Forelimb muscle (tissue), 1 donor: ENCODE results near the gene LRWD1. TPM values are rescaled to one million over a fixed set of nuclear protein-coding genes. Genes with fewer than 3 reads are reported as not detected.
"Not testable (repeated sequence)": the region's sequence is repeated elsewhere in the genome, so short reads cannot be mapped to it uniquely, and the experiment has no call there.

ENCODE experiments used
- DNase-seq: peaks from one replicate; pipeline ENCODE4 v3.0.0-alpha.2; 2013; ENCODE audit warnings: low read depth
- polyA plus RNA-seq: library from polyadenylated mRNA; unstranded; fragments of 120-200 nt; gene quantifications from one replicate; pipeline ENCODE4 v1.2.1, GENCODE V29; 2013; ENCODE audit not compliant: insufficient read length

Gene LRWD1
- polyA plus RNA-seq, 1 donor = 10.2 TPM

DNA sequence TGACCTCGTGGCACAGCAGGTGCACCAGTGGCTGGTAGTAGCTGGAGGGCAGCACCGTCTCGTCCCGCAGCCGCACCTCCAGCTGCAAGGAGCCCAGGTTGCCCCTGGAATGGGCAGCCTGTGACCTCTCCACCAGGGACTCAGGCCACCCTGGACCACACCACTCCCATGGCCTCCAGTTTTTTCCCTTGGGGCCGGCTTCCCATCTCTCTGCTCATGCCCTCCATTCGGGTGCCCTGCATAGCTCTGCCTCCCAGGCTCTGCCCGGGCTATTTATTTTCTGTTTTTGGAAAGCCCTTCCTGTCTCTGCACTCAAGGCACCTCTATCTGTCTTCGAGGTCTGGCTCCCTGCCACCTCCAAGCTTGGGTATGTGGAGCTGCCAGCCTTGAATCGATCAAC lies 32.1 kb downstream of the LRWD1 start:
- not testable (repeated sequence) for DNase-seq

- DNase-seq = not testable (repeated sequence)
These were observed 32.5 kb downstream of the LRWD1 start for GRCh38 chr7:102497308-102497707.

GRCh38 chr7:102498321-102498720 lies 33.5 kb downstream of the LRWD1 start:
- DNase-seq = not testable (repeated sequence)

- not testable (repeated sequence) for DNase-seq
These were observed 38.4 kb downstream of the LRWD1 start for GRCh38 chr7:102503141-102503540.

DNA sequence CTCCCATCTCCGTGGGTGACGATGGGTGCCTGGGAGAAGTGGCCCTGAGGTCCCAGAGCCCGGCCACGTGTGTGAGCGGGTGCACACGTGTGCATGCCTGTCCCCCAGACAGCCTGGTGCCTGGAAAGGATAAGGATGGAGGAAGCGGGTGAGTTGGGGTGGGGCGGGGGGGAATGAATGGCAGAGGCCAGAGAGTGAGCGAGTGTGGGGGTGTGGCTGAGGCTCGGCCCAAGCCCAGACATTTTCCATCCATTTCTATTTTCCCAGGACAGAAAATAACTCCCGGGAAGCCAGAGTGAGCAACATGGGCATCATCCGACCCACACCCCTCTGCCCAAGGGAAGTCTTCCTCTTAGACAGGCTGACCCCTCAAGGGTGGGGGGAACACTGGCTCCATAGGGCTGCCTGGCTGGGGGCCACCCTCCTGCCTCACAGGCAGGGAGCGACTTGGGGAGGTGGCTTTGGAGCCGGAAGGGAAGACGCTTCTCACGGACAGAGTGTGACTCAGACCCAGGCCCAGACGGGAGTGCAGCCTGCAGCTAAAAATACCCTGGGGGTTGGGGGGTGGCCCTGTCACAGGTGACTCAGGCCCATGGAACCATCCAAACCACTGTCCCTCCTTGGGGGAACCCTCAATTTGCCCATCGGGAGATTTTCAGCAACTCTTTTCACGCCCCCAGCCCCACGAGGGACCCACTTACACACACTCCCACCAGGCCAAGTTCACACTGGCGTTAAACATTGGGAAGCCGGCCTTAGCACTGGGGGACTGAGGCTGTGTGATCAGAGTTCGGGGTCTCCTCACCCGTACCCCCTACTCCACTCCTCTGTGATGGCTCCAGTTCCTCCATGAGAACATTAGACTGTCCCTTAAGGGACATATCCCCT lies 40.8 kb downstream of the LRWD1 start:
- not testable (repeated sequence) for DNase-seq

DNA sequence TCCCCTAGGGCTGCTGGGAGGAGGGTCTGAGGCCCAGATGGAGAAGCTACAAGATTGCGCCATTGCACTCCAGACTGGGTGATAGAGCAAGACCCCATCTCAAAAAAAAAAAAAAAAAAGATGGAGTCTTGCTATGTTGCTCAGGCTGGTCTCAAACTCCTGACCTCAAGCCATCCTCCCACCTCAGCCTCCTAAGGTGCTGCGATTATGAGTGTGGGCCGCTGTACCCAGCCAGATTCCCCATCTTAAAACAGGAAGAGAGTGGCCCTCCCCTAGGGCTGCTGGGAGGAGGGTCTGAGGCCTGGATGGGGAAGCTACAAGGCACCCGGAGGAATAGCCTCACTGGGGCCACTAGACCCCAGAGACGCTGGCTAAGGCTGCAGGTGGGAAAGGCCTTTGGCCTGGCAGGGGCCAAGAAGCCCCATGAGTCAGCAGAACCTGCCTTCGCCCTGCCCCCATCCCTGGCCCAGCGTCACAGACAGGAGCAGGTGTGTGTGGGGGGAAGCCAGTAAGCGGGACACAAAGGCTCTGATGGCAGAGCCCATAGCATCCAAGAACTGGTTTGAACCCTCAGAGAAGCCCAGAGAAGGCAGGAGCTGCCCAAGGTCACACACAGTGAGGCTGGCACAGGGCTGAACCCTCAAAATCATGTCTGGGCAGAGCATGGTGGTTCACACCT lies 42.8 kb downstream of the LRWD1 start:
- DNase-seq = not testable (repeated sequence)

GRCh38 chr7:102510575-102510974 lies 45.8 kb downstream of the LRWD1 start:
- not testable (repeated sequence) for DNase-seq

DNA sequence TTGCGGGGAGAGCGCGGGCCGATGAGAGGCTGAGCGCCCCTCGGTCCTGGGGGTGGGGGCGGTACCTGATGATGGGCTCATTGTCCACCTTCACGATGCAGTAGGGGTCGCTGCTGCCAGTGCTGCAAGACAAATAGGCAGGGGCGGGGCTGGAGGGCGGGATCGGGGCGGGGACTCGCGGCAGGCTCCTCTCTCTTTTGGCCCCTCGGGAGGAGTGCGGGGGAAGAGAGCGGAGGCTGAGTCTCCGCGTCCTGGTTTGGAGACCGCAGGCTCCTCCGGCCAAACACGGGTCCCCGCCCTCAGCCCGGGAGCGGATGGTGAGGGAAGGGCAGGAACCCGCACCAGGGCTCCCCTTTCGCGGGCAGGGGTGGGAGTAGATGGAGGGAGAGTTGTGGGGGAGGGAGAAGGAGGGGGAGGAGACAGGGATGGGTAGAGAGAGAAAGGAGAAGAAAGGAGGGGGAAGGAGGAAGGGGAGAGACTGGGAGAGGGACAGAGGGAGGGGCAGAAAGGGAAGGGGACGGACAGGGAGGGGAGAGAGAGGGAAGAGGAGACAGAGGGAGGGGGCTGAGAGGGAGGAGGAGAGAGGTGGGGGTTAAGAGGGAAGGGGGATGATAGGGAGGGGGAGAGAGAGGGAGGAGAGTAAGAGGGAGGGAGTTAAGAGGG lies 47.2 kb downstream of the LRWD1 start:
- DNase-seq = not testable (repeated sequence)

GRCh38 chr7:102512642-102513221 lies 47.9 kb downstream of the LRWD1 start:
- peak; percentile 92 for DNase-seq

GRCh38 chr7:102514881-102515721 lies 50.3 kb downstream of the LRWD1 start:
- not testable (repeated sequence) for DNase-seq

DNA sequence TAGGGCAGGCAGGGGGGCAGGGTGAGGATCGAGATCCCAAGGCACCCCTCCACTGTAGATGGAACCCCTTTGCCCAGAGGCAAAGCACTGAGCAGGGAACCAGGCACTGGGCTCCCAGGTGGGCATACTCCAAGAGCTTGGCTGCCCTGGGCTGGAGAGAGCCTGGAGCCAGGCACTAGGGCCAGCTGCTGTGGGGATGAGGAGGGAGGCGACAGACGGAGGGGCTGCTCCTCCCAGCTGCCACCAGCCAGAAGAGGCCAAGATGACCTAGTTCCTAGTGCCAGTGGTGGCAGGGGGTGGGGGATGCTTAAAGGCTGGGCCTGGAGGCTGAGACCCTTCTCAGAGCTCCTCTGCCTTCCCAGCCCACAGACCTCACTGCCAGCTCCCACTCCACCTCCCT lies 51.1 kb downstream of the LRWD1 start:
- DNase-seq = not testable (repeated sequence)

GRCh38 chr7:102516951-102517350 lies 52.2 kb downstream of the LRWD1 start:
- DNase-seq = not testable (repeated sequence)

DNA sequence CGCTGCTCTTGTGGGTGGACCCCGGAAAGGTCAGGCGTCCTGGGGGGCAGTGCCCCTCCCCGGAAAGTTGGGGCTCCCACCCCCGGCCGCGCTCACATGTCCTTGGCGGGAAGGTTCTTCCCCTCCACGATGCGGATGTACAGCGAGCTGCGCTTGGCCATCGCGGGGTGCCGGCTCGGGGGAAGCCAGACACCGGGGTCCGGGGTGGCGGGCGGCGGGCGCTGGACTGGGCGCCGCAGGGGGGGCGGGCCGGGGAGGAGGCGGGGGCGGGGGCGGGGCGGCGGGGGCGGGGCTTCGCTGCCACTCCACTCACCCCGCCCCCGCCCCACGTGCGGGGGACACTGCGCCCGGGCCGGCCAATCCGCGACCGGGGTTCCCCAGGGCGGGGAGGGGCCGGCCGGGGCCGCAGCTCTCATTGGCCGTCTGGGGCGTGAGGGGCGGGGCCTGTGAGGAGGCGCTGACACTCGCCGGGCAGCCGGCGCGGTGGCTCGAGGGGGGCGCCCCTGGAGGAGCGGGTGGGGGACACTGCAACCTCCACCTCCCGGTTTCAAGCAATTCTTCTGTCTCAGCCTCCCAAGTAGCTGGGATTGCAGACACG lies 52.9 kb downstream of the LRWD1 start, which contains the start of gene RASA4B:
TSS of gene RASA4B (minus strand) at position 228 of the 598 bp plus-strand sequence. CDS start at position 161, 67 bp downstream.
- not testable (repeated sequence) for DNase-seq

DNA sequence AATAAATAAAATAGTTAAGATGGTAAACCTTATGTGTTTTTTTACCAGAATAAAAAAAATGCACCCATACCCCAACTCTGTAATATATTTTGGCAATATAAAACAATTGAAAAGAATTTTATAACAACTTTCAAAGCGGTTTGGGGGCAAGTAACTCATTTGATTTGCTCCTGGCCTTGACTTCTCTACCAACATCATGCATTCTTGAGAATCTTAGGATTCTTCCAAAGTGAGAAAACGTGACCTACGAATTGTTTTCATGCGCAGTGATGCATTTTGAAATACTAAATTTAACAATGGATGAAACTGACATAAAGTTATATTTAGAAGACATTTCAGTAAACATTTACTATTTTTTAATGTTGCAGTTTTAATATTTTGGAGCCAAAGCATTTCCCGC lies 56.0 kb downstream of the LRWD1 start:
- not testable (repeated sequence) for DNase-seq

Other genes with a start within 250 kb of the LRWD1 start
- 17.7 TPM for gene SH2B2, start 178.1 kb upstream of the LRWD1 start, polyA plus RNA-seq
- gene SPDYE6, start 108.5 kb upstream of the LRWD1 start, polyA plus RNA-seq = 5.3 TPM
- gene PRKRIP1, start 68.6 kb upstream of the LRWD1 start, polyA plus RNA-seq = 27.4 TPM
- gene ORAI2, start 31.4 kb upstream of the LRWD1 start, polyA plus RNA-seq = 7.4 TPM
- gene ALKBH4, start 121 bp upstream of the LRWD1 start, polyA plus RNA-seq = 7.9 TPM
- 28.0 TPM for gene POLR2J, start 13.9 kb downstream of the LRWD1 start, polyA plus RNA-seq
- 20.7 TPM for gene RASA4B, start 52.8 kb downstream of the LRWD1 start, polyA plus RNA-seq
- gene UPK3BL2, start 78.7 kb downstream of the LRWD1 start, polyA plus RNA-seq = 13.4 TPM
- gene SPDYE2, start 86.2 kb downstream of the LRWD1 start, polyA plus RNA-seq = 7.4 TPM
- gene POLR2J3, start 107.6 kb downstream of the LRWD1 start, polyA plus RNA-seq = 60.3 TPM
- 38.6 TPM for gene RASA4, start 151.8 kb downstream of the LRWD1 start, polyA plus RNA-seq
- gene UPK3BL1, start 177.8 kb downstream of the LRWD1 start, polyA plus RNA-seq = 9.8 TPM
- gene SPDYE2B, start 185.3 kb downstream of the LRWD1 start, polyA plus RNA-seq = 2.7 TPM
- 2.7 TPM for gene POLR2J2, start 206.7 kb downstream of the LRWD1 start, polyA plus RNA-seq